Effector memory CD8-positive, alpha-beta T cell (primary cell): ENCODE data around the gene DDX24.

ENCODE experiments used
- ATAC-seq: fragments of 150-1000 bp; cut with Tn5 transposase; replicated peaks from 2 replicates; pipeline ENCODE4 v1.10.0; 2021; ENCODE audit warnings: mild to moderate bottlenecking, moderate library complexity
- DNase-seq, 3 experiments: peaks; one replicate each; pipeline ENCODE4 v3.0.0; 2021
- H3K27ac Mint-ChIP-seq, 2 donors: one replicate each; pipeline ENCODE4 v1.8.0; 2022; ENCODE audit warnings: mild to moderate bottlenecking in 2 of 2, mixed read lengths in 2 of 2, moderate library complexity in 2 of 2
- H3K27me3 Mint-ChIP-seq, 2 donors: one replicate each; pipeline ENCODE4 v1.8.0; 2022; ENCODE audit warnings: mixed read lengths in 2 of 2
- H3K36me3 Mint-ChIP-seq: one replicate; pipeline ENCODE4 v1.8.0; 2022; ENCODE audit warnings: mild to moderate bottlenecking, moderate library complexity, mixed read lengths; ENCODE audit not compliant: insufficient read depth
- H3K4me1 Mint-ChIP-seq, 2 donors: one replicate each; pipeline ENCODE4 v1.8.0; 2022; ENCODE audit warnings: low read depth in 2 of 2, mixed read lengths in 2 of 2
- H3K4me3 Mint-ChIP-seq, 2 donors: one replicate each; pipeline ENCODE4 v1.8.0; 2022; ENCODE audit warnings: mild to moderate bottlenecking in 2 of 2, mixed read lengths in 2 of 2, moderate library complexity in 2 of 2
- H3K9me3 Mint-ChIP-seq, 2 donors: one replicate each; pipeline ENCODE4 v1.8.0; 2022; ENCODE audit warnings: mixed read lengths in 2 of 2

DDX24 gene

DNA sequence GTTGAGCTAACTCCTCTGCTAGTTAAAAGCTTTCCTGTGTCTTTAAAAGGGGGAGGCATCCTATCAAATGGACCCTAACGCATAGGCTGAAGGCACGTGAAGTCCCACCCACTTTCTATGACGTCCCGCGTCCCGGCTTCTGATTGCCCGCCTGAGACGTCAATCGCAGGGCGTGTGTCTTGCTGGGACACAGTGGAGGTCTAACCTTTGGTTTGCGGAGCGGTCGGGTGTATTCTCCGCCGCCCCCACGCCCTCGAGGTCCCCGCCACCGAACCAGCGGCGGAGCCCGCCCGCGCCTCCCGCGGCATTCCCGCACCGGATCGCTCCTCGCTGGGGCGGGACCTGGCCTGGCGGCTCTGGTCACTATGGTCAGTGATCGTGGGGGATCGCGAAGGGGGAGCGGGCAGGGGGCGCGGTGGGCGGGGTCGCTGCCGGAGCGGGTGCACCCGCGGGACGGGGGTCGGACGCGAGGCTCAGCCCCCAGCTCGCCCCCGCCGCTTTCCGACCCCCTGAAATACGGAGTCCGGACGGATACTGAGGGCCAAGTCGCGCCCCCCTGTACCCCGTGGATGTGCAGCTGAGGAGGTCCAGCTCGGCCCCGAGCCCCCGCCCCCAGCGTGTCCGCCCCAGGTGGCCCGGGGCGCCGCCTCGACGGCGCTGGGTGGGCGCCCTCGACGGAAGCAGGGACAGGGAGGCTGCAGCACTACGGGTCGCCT is 54.7 kb downstream of the DDX24 start, which contains the start of gene OTUB2:
Gene OTUB2 (plus strand): TSS at position 168 of the 716 bp plus-strand sequence. CDS start 198 bp downstream, at position 366.
- DNase-seq (peak; percentile 95 to 97 (median 95)), ATAC-seq (peak; percentile 100)
- no peaks in the 10 kb centered on the region for H3K9me3 Mint-ChIP-seq
- H3K27me3 Mint-ChIP-seq: peaks cover 24 to 32% of the 10 kb centered on the region in 2 donors
- H3K4me3 Mint-ChIP-seq: peak within 1 kb of the TSS; percentile 66 to 69
- H3K36me3 Mint-ChIP-seq: peaks cover 11% of the 10 kb centered on the region
- no peak within 1 kb of the TSS for H3K27ac Mint-ChIP-seq
- H3K4me1 Mint-ChIP-seq: peaks cover 8 to 9% of the 10 kb centered on the region in 2 donors

DNA sequence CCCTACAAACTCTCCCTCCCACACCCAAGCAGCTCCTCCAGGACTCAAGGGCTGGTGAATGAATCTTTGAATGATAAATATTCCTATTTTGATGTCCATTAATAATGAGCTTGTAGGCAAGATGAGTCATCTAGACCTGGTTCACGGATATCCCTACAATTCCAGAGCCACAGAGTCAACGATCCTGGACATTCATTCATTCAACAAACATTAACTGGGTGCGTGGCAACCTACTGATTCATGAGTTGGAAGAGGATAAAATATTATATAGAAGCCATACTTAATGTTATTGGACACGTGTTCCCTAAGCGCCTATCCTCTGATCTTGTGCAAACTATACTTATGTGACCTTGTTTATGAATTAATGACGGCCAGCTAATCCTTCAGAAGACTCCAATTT is 55.3 kb downstream of the DDX24 start:
- Mint-ChIP-seq H3K4me3 (peak overlapping the region; percentile 66 to 69), H3K4me1 (peaks cover 8 to 9% of the 10 kb centered on the region in 2 donors)

DNA sequence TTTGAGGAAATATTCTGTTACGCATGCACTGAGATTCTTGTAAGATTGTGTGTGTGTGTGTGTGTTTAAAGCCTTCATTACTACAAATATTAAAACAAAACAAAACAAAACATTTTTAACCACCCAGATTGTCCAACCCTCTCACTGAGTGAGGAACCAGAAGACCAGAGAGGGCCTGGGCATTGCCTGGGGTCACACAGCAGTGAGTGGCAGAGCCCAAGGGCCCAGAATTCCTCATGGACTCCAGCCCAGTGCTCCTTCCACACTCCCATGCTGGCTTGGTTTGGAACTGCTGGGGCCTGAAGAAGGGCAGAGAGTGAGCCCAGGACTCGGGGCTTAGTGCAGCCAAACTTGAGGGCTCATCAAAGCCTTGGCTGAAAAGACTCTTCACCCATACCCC is 56.5 kb downstream of the DDX24 start:
- no peak overlapping the region for H3K27ac Mint-ChIP-seq
- H3K36me3 Mint-ChIP-seq: peaks cover 5% of the 10 kb centered on the region
- DNase-seq (no peak), ATAC-seq (no peak)
- no peaks in the 10 kb centered on the region for H3K9me3 Mint-ChIP-seq
- H3K27me3 Mint-ChIP-seq: peaks cover 24 to 32% of the 10 kb centered on the region in 2 donors
- peaks cover 8 to 9% of the 10 kb centered on the region in 2 donors for H3K4me1 Mint-ChIP-seq
- H3K4me3 Mint-ChIP-seq: no peak overlapping the region

More for the DNA sequence above, 55.3 kb downstream of the DDX24 start:
- ATAC-seq: no peak
- no peaks in the 10 kb centered on the region for H3K9me3 Mint-ChIP-seq
- H3K27ac Mint-ChIP-seq: no peak overlapping the region
- peaks cover 12% of the 10 kb centered on the region for H3K36me3 Mint-ChIP-seq
- peaks cover 24 to 32% of the 10 kb centered on the region in 2 donors for H3K27me3 Mint-ChIP-seq
- DNase-seq: no peak

DNA sequence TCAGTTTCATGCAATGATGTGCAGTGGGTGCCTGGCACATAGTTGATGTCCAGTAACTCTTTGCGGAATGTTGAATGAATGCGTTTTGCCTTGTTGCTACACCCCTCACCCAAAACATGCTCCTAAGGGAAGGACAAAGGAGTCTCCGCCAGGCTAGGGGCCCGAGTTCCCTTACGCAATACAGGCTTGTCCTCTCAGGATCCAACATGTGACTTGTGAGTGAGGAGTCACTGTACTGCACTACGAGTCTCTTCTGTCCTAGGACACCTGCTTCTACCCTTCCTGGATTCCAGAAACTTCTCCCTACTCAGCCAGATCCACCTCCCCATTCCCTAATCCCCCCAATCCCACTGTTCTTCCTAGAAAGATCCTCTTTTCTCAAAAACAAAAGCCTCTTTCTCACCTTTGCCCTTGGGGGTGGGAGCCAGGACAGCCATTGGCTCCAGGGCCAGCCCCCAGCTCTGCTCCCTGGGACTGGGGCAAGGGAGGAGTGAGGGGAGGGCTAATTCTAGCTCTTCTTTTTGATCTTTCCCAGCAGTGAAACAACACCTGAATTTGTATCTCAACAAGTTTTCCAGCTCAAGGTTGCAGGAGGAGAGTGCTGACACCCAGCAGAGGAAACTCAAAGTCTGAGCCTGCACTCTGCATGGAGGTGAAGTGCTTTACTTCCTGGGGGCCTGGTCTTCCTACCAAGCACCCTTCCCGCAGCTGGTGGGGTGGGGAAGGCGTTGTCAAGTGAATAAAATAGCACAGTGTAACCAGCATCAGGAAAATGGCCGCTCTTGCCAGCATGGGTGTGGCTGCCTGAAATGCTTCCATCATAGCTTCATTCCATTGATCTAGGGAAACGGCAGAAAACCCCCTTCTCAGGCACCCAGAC is 58.2 kb downstream of the DDX24 start:
- Mint-ChIP-seq H3K27me3 (peaks cover 26 to 41% of the 10 kb centered on the region in 2 donors), H3K4me1 (peaks cover 3 to 5% of the 10 kb centered on the region in 2 donors), H3K9me3 (no peaks in the 10 kb centered on the region), H3K36me3 (peaks cover 4% of the 10 kb centered on the region), H3K4me3 (no peak overlapping the region), H3K27ac (peak overlapping the region in 1 of 2 donors; percentile 7)
- DNase-seq: no peak
- no peak for ATAC-seq

DNA sequence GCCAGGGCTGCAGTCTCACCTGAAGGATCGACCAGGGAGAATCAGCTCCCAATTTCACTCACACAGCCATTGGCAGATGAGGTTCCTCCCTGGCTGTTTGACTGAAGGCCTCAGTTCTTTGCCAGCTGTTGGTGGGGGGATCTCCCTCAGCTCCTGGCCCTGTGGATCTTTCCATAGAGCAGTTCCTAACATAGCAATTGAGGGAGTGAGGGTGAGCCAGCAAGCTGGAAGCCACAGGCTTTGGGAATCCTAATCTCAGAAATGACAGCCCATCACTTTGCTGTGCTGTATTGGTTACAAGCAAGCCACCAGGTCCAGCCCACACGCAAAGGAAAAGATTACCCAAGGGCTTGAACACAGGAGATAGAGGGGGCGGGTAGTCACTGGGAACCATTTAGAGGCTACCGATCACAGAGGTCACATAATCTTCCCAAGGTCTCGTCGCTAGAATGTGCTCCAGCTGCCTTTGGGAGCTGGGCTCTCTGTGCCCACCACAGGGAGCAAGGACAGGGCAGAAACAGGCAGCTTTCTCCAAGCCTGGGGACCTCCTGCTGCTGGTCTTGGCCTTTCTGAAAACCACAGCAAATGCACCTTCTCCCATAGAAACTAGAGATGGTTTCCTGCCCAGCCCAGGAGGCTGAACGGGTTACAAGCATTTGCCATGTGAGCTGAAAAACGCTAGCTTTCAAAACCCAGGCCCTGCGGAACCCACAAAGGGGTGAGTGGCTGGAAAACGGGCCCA is 59.4 kb downstream of the DDX24 start:
- Mint-ChIP-seq H3K4me3 (no peak overlapping the region), H3K9me3 (no peaks in the 10 kb centered on the region), H3K36me3 (peaks cover 4% of the 10 kb centered on the region), H3K4me1 (peaks cover 3 to 5% of the 10 kb centered on the region in 2 donors), H3K27ac (no peak overlapping the region), H3K27me3 (peaks cover 28 to 53% of the 10 kb centered on the region in 2 donors)
- ATAC-seq: no peak
- no peak for DNase-seq

DNA sequence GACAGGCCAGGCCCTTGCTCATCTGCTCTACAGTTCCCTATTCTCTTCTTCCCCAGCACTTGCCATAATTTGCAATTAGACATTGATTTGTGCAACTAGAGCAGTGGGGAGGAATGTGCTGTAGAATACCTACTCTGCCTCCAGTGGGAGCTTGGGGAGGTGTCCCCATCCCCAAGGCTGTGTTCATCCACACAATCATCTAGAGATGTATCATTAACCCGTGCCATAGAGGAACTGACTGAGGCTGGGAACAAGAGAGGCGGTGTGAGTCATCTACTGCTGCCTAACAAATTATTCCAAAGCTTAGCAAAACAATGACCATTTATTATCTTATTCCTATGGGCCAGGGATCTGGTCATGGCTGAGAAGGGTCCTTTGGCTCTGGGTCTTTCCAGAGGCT is 60.0 kb downstream of the DDX24 start:
- peaks cover 28 to 57% of the 10 kb centered on the region in 2 donors for H3K27me3 Mint-ChIP-seq
- ATAC-seq (no peak), DNase-seq (no peak)
- no peak overlapping the region for H3K27ac Mint-ChIP-seq
- peaks cover 2 to 4% of the 10 kb centered on the region in 2 donors for H3K4me1 Mint-ChIP-seq
- no peak overlapping the region for H3K4me3 Mint-ChIP-seq
- H3K36me3 Mint-ChIP-seq: peaks cover 7% of the 10 kb centered on the region
- H3K9me3 Mint-ChIP-seq: no peaks in the 10 kb centered on the region

DNA sequence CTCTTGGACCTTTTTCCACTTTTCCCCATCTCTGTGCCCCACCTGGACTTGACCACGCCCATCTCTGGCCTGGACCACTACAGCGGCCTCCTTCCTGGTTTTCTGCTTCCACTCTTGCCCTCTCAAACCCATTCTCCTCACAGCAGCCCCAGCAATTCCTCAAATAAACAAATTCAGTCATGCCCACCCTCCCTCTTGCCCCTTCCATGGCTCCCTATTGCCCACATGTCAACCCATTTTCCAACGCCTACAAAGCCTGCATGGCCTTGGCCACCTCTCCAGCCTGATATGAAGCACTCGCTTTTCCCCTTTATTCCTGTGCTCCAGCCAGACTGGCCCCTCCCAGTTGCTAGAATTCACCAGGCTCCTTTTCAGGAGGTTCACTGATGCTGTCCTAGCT is 60.7 kb downstream of the DDX24 start:
- Mint-ChIP-seq H3K27ac (no peak overlapping the region), H3K36me3 (peaks cover 7% of the 10 kb centered on the region), H3K9me3 (no peaks in the 10 kb centered on the region), H3K4me1 (no peaks in the 10 kb centered on the region), H3K4me3 (no peak overlapping the region), H3K27me3 (peaks cover 28 to 57% of the 10 kb centered on the region in 2 donors)
- DNase-seq: no peak
- ATAC-seq: no peak

DNA sequence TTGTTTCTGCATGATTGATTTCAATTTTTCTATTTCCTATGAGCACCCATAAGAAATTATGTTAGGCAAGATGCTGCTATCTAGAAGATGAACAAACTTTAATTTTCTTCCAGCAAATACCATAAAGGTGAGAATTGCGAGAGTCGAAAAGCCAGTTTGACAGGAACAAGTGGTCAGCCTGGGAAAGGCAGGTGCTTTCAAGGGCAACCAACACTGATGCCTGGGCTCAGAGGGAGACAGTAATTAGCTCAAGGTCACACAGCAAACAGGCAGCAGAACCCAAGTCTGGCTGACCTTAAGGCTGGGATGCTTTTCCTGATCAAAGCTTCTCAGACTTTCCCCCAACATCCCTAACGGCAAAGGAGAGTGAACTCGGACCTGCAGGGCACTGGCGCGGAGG is 61.7 kb downstream of the DDX24 start:
- Mint-ChIP-seq H3K4me3 (no peak overlapping the region), H3K9me3 (no peaks in the 10 kb centered on the region), H3K36me3 (peaks cover 7% of the 10 kb centered on the region), H3K27me3 (peaks cover 25 to 52% of the 10 kb centered on the region in 2 donors), H3K4me1 (no peaks in the 10 kb centered on the region), H3K27ac (no peak overlapping the region)
- DNase-seq (no peak), ATAC-seq (no peak)

DNA sequence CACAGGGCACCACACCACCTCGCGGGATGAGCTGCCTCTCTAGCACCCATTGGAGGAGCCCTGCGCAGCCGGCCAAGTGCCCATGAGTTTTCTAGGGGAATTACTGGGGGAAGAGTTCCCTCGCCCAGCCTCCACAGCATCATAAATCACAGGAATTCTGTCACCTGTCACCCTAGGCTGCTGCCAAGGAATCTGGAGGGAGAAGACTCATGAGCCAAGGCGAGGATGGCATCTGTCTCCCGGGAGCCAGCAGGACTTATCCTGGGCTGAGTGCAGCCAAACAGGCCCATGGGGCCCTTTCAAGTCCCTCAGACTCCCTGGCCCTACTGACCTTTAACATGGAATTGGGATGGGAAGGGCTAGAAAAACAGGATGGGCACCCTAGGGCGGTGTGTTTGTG is 62.7 kb downstream of the DDX24 start:
- no peak for ATAC-seq

DNA sequence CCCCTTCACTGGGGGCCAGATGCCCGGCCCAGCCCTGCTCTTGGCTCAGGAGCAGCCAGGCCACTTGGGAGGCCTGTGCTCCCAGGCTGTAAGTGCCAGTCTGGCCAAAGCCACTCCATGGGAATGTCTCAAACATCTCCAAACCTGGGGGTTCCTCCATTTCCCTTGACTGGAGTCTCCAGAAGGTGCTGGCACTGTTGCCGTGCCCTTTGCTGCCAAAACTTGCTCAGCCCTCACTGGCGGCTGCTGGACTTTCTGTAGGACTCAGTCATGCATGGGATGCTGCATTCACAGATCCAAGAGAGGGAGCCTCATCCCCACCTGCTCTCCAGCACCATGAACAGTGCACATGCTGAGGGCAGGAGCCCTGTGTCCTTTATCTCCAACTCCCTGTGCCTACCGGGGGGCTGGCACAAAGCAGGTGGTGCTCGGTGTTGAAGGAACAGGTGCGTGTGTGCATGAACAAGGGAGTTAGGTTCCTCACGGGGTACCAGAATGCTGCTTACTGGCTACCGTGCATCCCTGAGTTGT is 64.5 kb downstream of the DDX24 start:
- H3K4me1 Mint-ChIP-seq: peaks cover 9 to 11% of the 10 kb centered on the region in 2 donors
- H3K36me3 Mint-ChIP-seq: peaks cover 7% of the 10 kb centered on the region
- ATAC-seq: no peak
- peaks cover 8 to 26% of the 10 kb centered on the region in 2 donors for H3K27me3 Mint-ChIP-seq
- H3K4me3 Mint-ChIP-seq: no peak overlapping the region
- no peak overlapping the region for H3K27ac Mint-ChIP-seq
- no peak for DNase-seq
- no peaks in the 10 kb centered on the region for H3K9me3 Mint-ChIP-seq

More for the DNA sequence above, 62.7 kb downstream of the DDX24 start:
- H3K4me3 Mint-ChIP-seq: no peak overlapping the region
- H3K9me3 Mint-ChIP-seq: no peaks in the 10 kb centered on the region
- no peak overlapping the region for H3K27ac Mint-ChIP-seq
- peaks cover 7% of the 10 kb centered on the region for H3K36me3 Mint-ChIP-seq
- DNase-seq: no peak
- peaks cover 15 to 42% of the 10 kb centered on the region in 2 donors for H3K27me3 Mint-ChIP-seq
- no peaks in the 10 kb centered on the region for H3K4me1 Mint-ChIP-seq

DNA sequence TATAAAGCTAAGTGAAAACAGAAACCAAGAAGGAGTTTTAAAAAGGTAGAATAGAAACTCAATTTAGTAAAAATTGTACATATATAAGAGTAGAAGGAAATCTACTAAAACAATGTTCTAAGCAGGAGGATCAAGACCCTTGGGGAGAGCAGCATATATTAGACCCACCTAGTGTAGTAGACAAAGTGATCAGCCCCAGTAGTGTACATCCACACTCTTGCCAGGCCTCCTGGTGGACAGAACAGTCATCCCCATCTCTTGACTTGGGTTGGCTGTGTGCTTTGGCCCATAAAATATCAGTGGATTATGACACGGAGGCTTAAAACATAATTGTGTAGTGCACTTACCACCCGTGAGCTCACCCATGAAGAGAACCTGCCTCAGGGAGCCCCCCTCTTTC is 65.8 kb downstream of the DDX24 start:
- H3K4me1 Mint-ChIP-seq: peaks cover 21% of the 10 kb centered on the region in 2 donors
- H3K27ac Mint-ChIP-seq: no peak overlapping the region
- H3K9me3 Mint-ChIP-seq: no peaks in the 10 kb centered on the region
- no peak for DNase-seq
- no peak for ATAC-seq
- peaks cover 21 to 39% of the 10 kb centered on the region in 2 donors for H3K27me3 Mint-ChIP-seq
- H3K36me3 Mint-ChIP-seq: peaks cover 3% of the 10 kb centered on the region
- no peak overlapping the region for H3K4me3 Mint-ChIP-seq

DNA sequence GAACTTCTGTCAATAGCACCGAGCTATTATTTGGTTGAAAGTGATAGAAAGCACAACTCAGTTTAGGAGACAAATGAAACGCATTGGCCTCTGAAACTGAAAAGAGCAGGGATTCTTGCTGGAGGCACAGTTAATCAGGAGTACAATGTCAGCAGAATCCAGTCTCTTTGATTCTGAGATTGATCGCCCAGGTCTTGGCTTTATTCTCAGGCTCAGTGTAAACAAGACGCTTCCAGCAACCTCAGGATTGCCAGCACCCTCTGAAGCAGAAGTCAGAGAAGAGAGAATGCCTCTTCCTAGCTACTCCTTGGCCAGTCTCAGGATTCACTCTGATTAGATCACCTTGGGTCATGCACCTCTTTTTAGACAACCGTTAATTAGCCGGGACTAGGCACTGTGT is 66.6 kb downstream of the DDX24 start:
- ATAC-seq (no peak), DNase-seq (no peak)
- peaks cover 29 to 47% of the 10 kb centered on the region in 2 donors for H3K27me3 Mint-ChIP-seq
- no peak overlapping the region for H3K4me3 Mint-ChIP-seq
- no peak overlapping the region for H3K27ac Mint-ChIP-seq
- H3K9me3 Mint-ChIP-seq: no peaks in the 10 kb centered on the region
- H3K4me1 Mint-ChIP-seq: peaks cover 24 to 26% of the 10 kb centered on the region in 2 donors
- H3K36me3 Mint-ChIP-seq: peaks cover 6% of the 10 kb centered on the region

DNA sequence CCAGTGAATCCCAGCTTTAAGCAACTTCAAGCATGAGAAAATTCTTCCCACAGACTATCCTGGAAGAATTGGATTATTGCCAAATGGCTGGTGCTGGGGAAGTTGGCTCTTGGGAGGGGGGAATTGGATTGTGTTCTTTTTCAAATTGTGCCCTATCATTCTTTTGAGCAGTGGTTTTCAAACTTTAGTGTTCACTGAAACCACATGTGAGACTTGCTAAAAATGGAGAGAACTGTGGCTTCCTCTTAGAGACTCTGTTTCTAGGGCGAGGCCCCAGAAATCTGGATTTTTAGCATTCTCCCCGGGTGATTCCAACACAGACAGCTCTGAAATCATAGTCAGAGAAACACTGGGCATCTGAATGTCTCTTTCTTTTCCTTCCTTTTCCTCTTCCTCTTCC is 69.2 kb downstream of the DDX24 start:
- Mint-ChIP-seq H3K9me3 (no peaks in the 10 kb centered on the region), H3K27ac (peak overlapping the region; percentile 64 to 92), H3K4me1 (peaks cover 26 to 35% of the 10 kb centered on the region in 2 donors), H3K27me3 (peaks cover 30 to 46% of the 10 kb centered on the region in 2 donors), H3K36me3 (peaks cover 6% of the 10 kb centered on the region), H3K4me3 (peak overlapping the region; percentile 61 to 77)
- DNase-seq: peak; percentile 37 to 42 (median 42)
- ATAC-seq: peak; percentile 95
